ENCODE results near the gene CTDSPL. TPM values are rescaled to one million over a fixed set of nuclear protein-coding genes. Genes with fewer than 3 reads are reported as not detected.

The CTDSPL gene
- total and polyA plus RNA-seq, 7 experiments from 2014 or later, result 0.15 to 5.6 (median 1.7) TPM

GRCh38 chr3:37940242-37940908, 78.7 kb downstream of the CTDSPL start:
- Mint-ChIP-seq H3K4me1 (peaks cover 0 to 8% (median 0%) of the 10 kb centered on the region in 7 donors), H3K27ac (no peak overlapping the region), H3K4me3 (no peak overlapping the region), H3K36me3 (no peaks in the 10 kb centered on the region), H3K27me3 (peaks cover 0 to 9% (median 4%) of the 10 kb centered on the region in 5 donors), H3K9me3 (peaks cover 0 to 2% (median 0%) of the 10 kb centered on the region in 11 donors)
- intact Hi-C loops (cut with micrococcal nuclease), result no loop called here
- ChIA-PET CTCF (no interaction called here), POLR2A (no interaction called here)
- ATAC-seq (no peak), DNase-seq (no peak)
- no peaks in the 10 kb centered on the region for H3K27me3 ChIP-seq (ENCODE audit: control insufficient read depth in 2 of 2, insufficient read depth in 2 of 2, low read length in 2 of 2)
- no peak overlapping the region for H3K27ac ChIP-seq (ENCODE audit: low read depth, low read length)
- H3K36me3 ChIP-seq (ENCODE audit: control insufficient read depth in 2 of 3, insufficient read depth in 3 of 3, low read length in 3 of 3), result no peaks in the 10 kb centered on the region
- no peaks in the 10 kb centered on the region for H3K4me1 ChIP-seq (ENCODE audit: control insufficient read depth in 2 of 2, insufficient read depth in 2 of 2, low read length in 2 of 2)
- H3K9me3 ChIP-seq (ENCODE audit: control insufficient read depth in 2 of 3, low read length in 3 of 3), result no peaks in the 10 kb centered on the region
- no peak overlapping the region for H3K4me3 ChIP-seq (ENCODE audit: low read length)

- no peak overlapping the region for H3K27ac ChIP-seq (ENCODE audit: low read depth, low read length)
- H3K9me3 ChIP-seq (ENCODE audit: control insufficient read depth in 2 of 3, low read length in 3 of 3), result no peaks in the 10 kb centered on the region
- Mint-ChIP-seq H3K27me3 (peaks cover 0 to 8% (median 0%) of the 10 kb centered on the region in 5 donors), H3K4me1 (peaks cover 0 to 6% (median 0%) of the 10 kb centered on the region in 7 donors), H3K4me3 (no peak overlapping the region), H3K36me3 (no peaks in the 10 kb centered on the region), H3K27ac (no peak overlapping the region), H3K9me3 (no peaks in the 10 kb centered on the region)
- no peak for ATAC-seq
- no peaks in the 10 kb centered on the region for H3K27me3 ChIP-seq (ENCODE audit: control insufficient read depth in 2 of 2, insufficient read depth in 2 of 2, low read length in 2 of 2)
- ChIA-PET POLR2A (no interaction called here), CTCF (interaction anchor here (0.9 kb wide), 1 partner anchor 86 kb away, joined by 3 read pairs; no protein-coding TSS in a partner anchor)
- intact Hi-C loops (cut with micrococcal nuclease), result no loop called here
- no peak for DNase-seq
- H3K36me3 ChIP-seq (ENCODE audit: control insufficient read depth in 2 of 3, insufficient read depth in 3 of 3, low read length in 3 of 3), result no peaks in the 10 kb centered on the region
- no peak overlapping the region for H3K4me3 ChIP-seq (ENCODE audit: low read length)
- no peaks in the 10 kb centered on the region for H3K4me1 ChIP-seq (ENCODE audit: control insufficient read depth in 2 of 2, insufficient read depth in 2 of 2, low read length in 2 of 2)
These were observed 80.2 kb downstream of the CTDSPL start for GRCh38 chr3:37941608-37942508.

- Histone ChIP-seq H3K4me1 (ENCODE audit: control insufficient read depth in 2 of 2, insufficient read depth in 2 of 2, low read length in 2 of 2) (no peaks in the 10 kb centered on the region), H3K4me3 (ENCODE audit: low read length) (no peak overlapping the region), H3K27ac (ENCODE audit: low read depth, low read length) (no peak overlapping the region), H3K36me3 (ENCODE audit: control insufficient read depth in 2 of 3, insufficient read depth in 3 of 3, low read length in 3 of 3) (no peaks in the 10 kb centered on the region), H3K27me3 (ENCODE audit: control insufficient read depth in 2 of 2, insufficient read depth in 2 of 2, low read length in 2 of 2) (no peaks in the 10 kb centered on the region), H3K9me3 (ENCODE audit: control insufficient read depth in 2 of 3, low read length in 3 of 3) (no peaks in the 10 kb centered on the region)
- Mint-ChIP-seq H3K36me3 (no peaks in the 10 kb centered on the region), H3K27ac (no peak overlapping the region), H3K4me1 (peaks cover 0 to 6% (median 0%) of the 10 kb centered on the region in 7 donors), H3K9me3 (peaks cover 0 to 1% (median 0%) of the 10 kb centered on the region in 11 donors), H3K4me3 (no peak overlapping the region), H3K27me3 (peaks cover 0 to 8% (median 0%) of the 10 kb centered on the region in 5 donors)
- intact Hi-C loops (cut with micrococcal nuclease), result no loop called here
- ATAC-seq (no peak), DNase-seq (no peak)
- ChIA-PET POLR2A (no interaction called here), CTCF (no interaction called here)
These were observed 81.0 kb downstream of the CTDSPL start for GRCh38 chr3:37942646-37943045.

- no peak overlapping the region for H3K4me3 ChIP-seq (ENCODE audit: low read length)
- no peaks in the 10 kb centered on the region for H3K36me3 ChIP-seq (ENCODE audit: control insufficient read depth in 2 of 3, insufficient read depth in 3 of 3, low read length in 3 of 3)
- CTCF ChIA-PET, result no interaction called here
- intact Hi-C loops (cut with micrococcal nuclease), result no loop called here
- Mint-ChIP-seq H3K36me3 (no peaks in the 10 kb centered on the region), H3K4me3 (peak overlapping the region in 1 of 10 donors; percentile 40), H3K27me3 (peaks cover 0 to 4% (median 0%) of the 10 kb centered on the region in 5 donors), H3K9me3 (peaks cover 0 to 1% (median 0%) of the 10 kb centered on the region in 11 donors), H3K4me1 (peaks cover 0 to 6% (median 0%) of the 10 kb centered on the region in 7 donors), H3K27ac (no peak overlapping the region)
- no peaks in the 10 kb centered on the region for H3K27me3 ChIP-seq (ENCODE audit: control insufficient read depth in 2 of 2, insufficient read depth in 2 of 2, low read length in 2 of 2)
- H3K4me1 ChIP-seq (ENCODE audit: control insufficient read depth in 2 of 2, insufficient read depth in 2 of 2, low read length in 2 of 2), result no peaks in the 10 kb centered on the region
- no peak overlapping the region for H3K27ac ChIP-seq (ENCODE audit: low read depth, low read length)
- POLR2A ChIA-PET, result no interaction called here
- DNase-seq (no peak), ATAC-seq (no peak)
- H3K9me3 ChIP-seq (ENCODE audit: control insufficient read depth in 2 of 3, low read length in 3 of 3), result no peaks in the 10 kb centered on the region
These were observed 81.4 kb downstream of the CTDSPL start for GRCh38 chr3:37943126-37943525.

- Mint-ChIP-seq H3K9me3 (peaks cover 0 to 1% (median 0%) of the 10 kb centered on the region in 11 donors), H3K4me3 (no peak overlapping the region), H3K27ac (peak overlapping the region in 1 of 9 donors; percentile 44), H3K27me3 (peaks cover 0 to 4% (median 0%) of the 10 kb centered on the region in 5 donors), H3K4me1 (peaks cover 0 to 6% (median 0%) of the 10 kb centered on the region in 7 donors), H3K36me3 (no peaks in the 10 kb centered on the region)
- ATAC-seq (no peak), DNase-seq (no peak)
- H3K27me3 ChIP-seq (ENCODE audit: control insufficient read depth in 2 of 2, insufficient read depth in 2 of 2, low read length in 2 of 2), result no peaks in the 10 kb centered on the region
- no peak overlapping the region for H3K27ac ChIP-seq (ENCODE audit: low read depth, low read length)
- ChIA-PET POLR2A (no interaction called here), CTCF (interaction anchor here (0.5 to 0.7 kb wide), 2 partner anchors 53 to 450 kb away, joined by 3 read pairs; no protein-coding TSS in a partner anchor)
- no peaks in the 10 kb centered on the region for H3K36me3 ChIP-seq (ENCODE audit: control insufficient read depth in 2 of 3, insufficient read depth in 3 of 3, low read length in 3 of 3)
- H3K9me3 ChIP-seq (ENCODE audit: control insufficient read depth in 2 of 3, low read length in 3 of 3), result no peaks in the 10 kb centered on the region
- intact Hi-C loops (cut with micrococcal nuclease), result no loop called here
- H3K4me1 ChIP-seq (ENCODE audit: control insufficient read depth in 2 of 2, insufficient read depth in 2 of 2, low read length in 2 of 2), result no peaks in the 10 kb centered on the region
- H3K4me3 ChIP-seq (ENCODE audit: low read length), result no peak overlapping the region
These were observed 82.1 kb downstream of the CTDSPL start for GRCh38 chr3:37943631-37944314.

- intact Hi-C loops (cut with micrococcal nuclease), result no loop called here
- no peak overlapping the region for H3K4me3 ChIP-seq (ENCODE audit: low read length)
- no peak for ATAC-seq
- no peaks in the 10 kb centered on the region for H3K36me3 ChIP-seq (ENCODE audit: control insufficient read depth in 2 of 3, insufficient read depth in 3 of 3, low read length in 3 of 3)
- DNase-seq, result no peak
- no peaks in the 10 kb centered on the region for H3K9me3 ChIP-seq (ENCODE audit: control insufficient read depth in 2 of 3, low read length in 3 of 3)
- no peaks in the 10 kb centered on the region for H3K4me1 ChIP-seq (ENCODE audit: control insufficient read depth in 2 of 2, insufficient read depth in 2 of 2, low read length in 2 of 2)
- Mint-ChIP-seq H3K36me3 (no peaks in the 10 kb centered on the region), H3K27me3 (peaks cover 0 to 2% (median 0%) of the 10 kb centered on the region in 5 donors), H3K4me1 (peaks cover 0 to 6% (median 0%) of the 10 kb centered on the region in 7 donors), H3K9me3 (peaks cover 0 to 1% (median 0%) of the 10 kb centered on the region in 11 donors), H3K4me3 (no peak overlapping the region), H3K27ac (no peak overlapping the region)
- no peak overlapping the region for H3K27ac ChIP-seq (ENCODE audit: low read depth, low read length)
- ChIA-PET CTCF (interaction anchor here (0.5 to 0.7 kb wide), 4 partner anchors 53 to 451 kb away, joined by 3 read pairs; no protein-coding TSS in a partner anchor), POLR2A (no interaction called here)
- H3K27me3 ChIP-seq (ENCODE audit: control insufficient read depth in 2 of 2, insufficient read depth in 2 of 2, low read length in 2 of 2), result no peaks in the 10 kb centered on the region
These were observed 82.7 kb downstream of the CTDSPL start for GRCh38 chr3:37944391-37944842.
